Measurements from ENCODE around the gene UBAC2. TPM values are rescaled to one million over a fixed set of nuclear protein-coding genes. Genes with fewer than 3 reads are reported as not detected.
A peak's percentile ranks its signal among the peaks of the same experiment; 100 is the strongest.

UBAC2 gene, protein sequence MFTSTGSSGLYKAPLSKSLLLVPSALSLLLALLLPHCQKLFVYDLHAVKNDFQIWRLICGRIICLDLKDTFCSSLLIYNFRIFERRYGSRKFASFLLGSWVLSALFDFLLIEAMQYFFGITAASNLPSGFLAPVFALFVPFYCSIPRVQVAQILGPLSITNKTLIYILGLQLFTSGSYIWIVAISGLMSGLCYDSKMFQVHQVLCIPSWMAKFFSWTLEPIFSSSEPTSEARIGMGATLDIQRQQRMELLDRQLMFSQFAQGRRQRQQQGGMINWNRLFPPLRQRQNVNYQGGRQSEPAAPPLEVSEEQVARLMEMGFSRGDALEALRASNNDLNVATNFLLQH
- total RNA-seq (2022) (91.3 and 103 TPM in 2 replicates), Bru-seq, nascent RNA (percentile 91 among the genes with signal in this experiment), BruChase-seq, experiment 1, labeled RNA remaining after a 2-hour chase (percentile 86 among the genes with signal in this experiment), BruChase-seq, experiment 2, labeled RNA remaining after a 6-hour chase (percentile 84 among the genes with signal in this experiment)
- long read RNA-seq, transcript UBAC2-203 (9 exons, 1,375 nt): major isoform, 145 of 232 reads
- long read RNA-seq, partial matches to known transcripts: 27 of 232 reads
- long read RNA-seq, other reads (novel, unspliced or antisense): 57 of 232 reads

DNA sequence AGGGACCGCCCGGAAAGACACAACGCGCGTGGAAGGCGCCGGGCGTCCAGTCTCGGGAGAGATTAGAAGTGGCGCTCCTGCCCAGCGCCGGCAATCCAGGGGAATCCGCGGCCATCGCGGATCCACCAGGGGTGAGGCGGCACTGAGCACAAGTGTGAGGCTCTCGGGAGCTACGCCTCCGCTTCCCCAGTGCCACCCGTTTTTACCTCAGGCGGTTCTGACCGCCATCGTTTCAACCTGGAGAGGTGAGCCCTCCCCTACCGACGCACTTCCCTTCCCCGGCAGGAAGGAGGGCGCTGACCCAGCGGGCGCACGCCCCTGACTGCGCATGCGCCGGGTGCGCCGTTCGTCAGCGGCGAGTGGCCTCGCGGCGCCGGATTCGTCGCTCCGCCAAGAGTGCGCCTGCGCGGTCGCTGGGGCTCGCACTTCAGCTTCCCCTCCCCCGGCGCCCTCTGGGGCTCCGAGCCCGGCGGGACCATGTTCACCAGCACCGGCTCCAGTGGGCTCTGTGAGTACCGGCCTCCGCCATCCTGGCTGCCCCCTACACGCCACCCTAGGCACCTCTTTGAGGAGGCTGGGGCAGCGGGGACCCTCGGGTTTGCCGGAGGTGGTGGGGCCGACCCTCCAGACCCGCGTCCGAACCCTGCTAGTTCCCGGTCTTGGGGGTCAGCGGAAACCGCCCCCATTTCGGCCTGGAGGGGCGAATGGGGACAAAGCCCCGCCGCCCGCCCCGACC lies at the start of gene UBAC2:
Gene UBAC2 (plus strand): TSS at position 423 of the 736 bp plus-strand sequence. CDS start 55 bp downstream, at position 478.
- Mint-ChIP-seq H3K36me3 (ENCODE audit: insufficient read depth, unreplicated experiment) (peaks cover 43% of the 10 kb centered on the region), H3K27me3 (ENCODE audit: insufficient read depth, unreplicated experiment) (no peaks in the 10 kb centered on the region), H3K4me1 (ENCODE audit: low read depth, unreplicated experiment) (peaks cover 24% of the 10 kb centered on the region), H3K9me3 (ENCODE audit: unreplicated experiment) (no peaks in the 10 kb centered on the region), H3K4me3 (ENCODE audit: unreplicated experiment) (peak within 1 kb of the TSS; percentile 92), H3K27ac (ENCODE audit: unreplicated experiment) (peak within 1 kb of the TSS; percentile 85)
- POLR2A ChIA-PET: interaction anchor here (0.5 to 1.1 kb wide), 9 partner anchors 8 to 164 kb away, joined by 3 to 5 read pairs (median 4); no protein-coding TSS in a partner anchor
- no peaks in the 10 kb centered on the region for H3K9me3 ChIP-seq
- BruUV-seq (replicated peaks): no TSS peak
- peak; percentile 93 to 97 for DNase-seq
- CTCF ChIA-PET: interaction anchor here (0.9 to 2.7 kb wide), 4 partner anchors 18 to 69 kb away, joined by 3 to 15 read pairs (median 4); no protein-coding TSS in a partner anchor
- no peaks in the 10 kb centered on the region for H3K36me3 ChIP-seq (ENCODE audit: control insufficient read depth, insufficient read depth, low read length)
- H3K27me3 ChIP-seq (replicated peaks; ENCODE audit: control insufficient read depth, insufficient read depth, low read length): no peaks in the 10 kb centered on the region
- intact Hi-C loops (cut with micrococcal nuclease; ENCODE audit: unreplicated experiment): loop anchor here (1.0 to 2.0 kb wide), 3 partner anchors 66 to 301 kb away; partner anchors contain the start of gene TM9SF2
- TF ChIP-seq, protein P1, sequence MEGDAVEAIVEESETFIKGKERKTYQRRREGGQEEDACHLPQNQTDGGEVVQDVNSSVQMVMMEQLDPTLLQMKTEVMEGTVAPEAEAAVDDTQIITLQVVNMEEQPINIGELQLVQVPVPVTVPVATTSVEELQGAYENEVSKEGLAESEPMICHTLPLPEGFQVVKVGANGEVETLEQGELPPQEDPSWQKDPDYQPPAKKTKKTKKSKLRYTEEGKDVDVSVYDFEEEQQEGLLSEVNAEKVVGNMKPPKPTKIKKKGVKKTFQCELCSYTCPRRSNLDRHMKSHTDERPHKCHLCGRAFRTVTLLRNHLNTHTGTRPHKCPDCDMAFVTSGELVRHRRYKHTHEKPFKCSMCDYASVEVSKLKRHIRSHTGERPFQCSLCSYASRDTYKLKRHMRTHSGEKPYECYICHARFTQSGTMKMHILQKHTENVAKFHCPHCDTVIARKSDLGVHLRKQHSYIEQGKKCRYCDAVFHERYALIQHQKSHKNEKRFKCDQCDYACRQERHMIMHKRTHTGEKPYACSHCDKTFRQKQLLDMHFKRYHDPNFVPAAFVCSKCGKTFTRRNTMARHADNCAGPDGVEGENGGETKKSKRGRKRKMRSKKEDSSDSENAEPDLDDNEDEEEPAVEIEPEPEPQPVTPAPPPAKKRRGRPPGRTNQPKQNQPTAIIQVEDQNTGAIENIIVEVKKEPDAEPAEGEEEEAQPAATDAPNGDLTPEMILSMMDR (IDR thresholded peaks at IDR 0.05; ENCODE audit: insufficient read depth in 1 of 2, low read depth in 1 of 2, low read length in 1 of 2, severe bottlenecking in 1 of 2, unreplicated experiment in 1 of 2): peak in 1 of 2 experiments; percentile 18
- peaks cover 19% of the 10 kb centered on the region for H3K4me1 ChIP-seq
- H3K4me3 ChIP-seq (ENCODE audit: low read depth, low read length): peak within 1 kb of the TSS; percentile 89

DNA sequence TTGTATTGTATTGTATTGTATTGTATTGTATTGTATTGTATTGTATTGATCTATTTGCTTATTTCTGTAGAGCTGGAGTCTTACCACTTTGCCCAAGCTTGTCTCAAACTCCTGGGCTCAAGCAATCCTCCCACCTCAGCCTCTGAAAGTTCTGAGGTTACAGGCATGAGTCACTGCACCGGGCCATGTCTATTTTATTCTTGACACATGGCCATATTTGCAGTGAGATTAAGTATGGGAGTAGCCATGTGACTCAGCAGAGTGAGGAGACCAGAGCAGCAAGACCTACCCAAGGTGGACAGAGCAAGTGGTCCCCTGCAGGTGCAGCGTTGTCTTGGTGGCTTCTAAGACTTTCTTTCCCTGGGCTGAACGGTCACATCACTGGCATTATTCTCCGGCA lies 49.1 kb upstream of the UBAC2 start:
- H3K4me3 ChIP-seq (ENCODE audit: low read depth, low read length): no peak overlapping the region
- TF ChIP-seq, protein P1 (IDR thresholded peaks at IDR 0.05; ENCODE audit: insufficient read depth in 1 of 2, low read depth in 1 of 2, low read length in 1 of 2, severe bottlenecking in 1 of 2, unreplicated experiment in 1 of 2): no peak
- Mint-ChIP-seq H3K27ac (ENCODE audit: unreplicated experiment) (no peak overlapping the region), H3K27me3 (ENCODE audit: insufficient read depth, unreplicated experiment) (no peaks in the 10 kb centered on the region), H3K36me3 (ENCODE audit: insufficient read depth, unreplicated experiment) (no peaks in the 10 kb centered on the region), H3K9me3 (ENCODE audit: unreplicated experiment) (no peaks in the 10 kb centered on the region), H3K4me3 (ENCODE audit: unreplicated experiment) (no peak overlapping the region), H3K4me1 (ENCODE audit: low read depth, unreplicated experiment) (peaks cover 6% of the 10 kb centered on the region)
- no peaks in the 10 kb centered on the region for H3K36me3 ChIP-seq (ENCODE audit: control insufficient read depth, insufficient read depth, low read length)
- ChIA-PET CTCF (no interaction called here), POLR2A (no interaction called here)
- H3K4me1 ChIP-seq: no peaks in the 10 kb centered on the region
- no TSS peak for BruUV-seq (replicated peaks)
- DNase-seq: peak in 1 of 2 experiments; percentile 25
- no peaks in the 10 kb centered on the region for H3K27me3 ChIP-seq (replicated peaks; ENCODE audit: control insufficient read depth, insufficient read depth, low read length)
- intact Hi-C loops (cut with micrococcal nuclease; ENCODE audit: unreplicated experiment): no loop called here
- no peaks in the 10 kb centered on the region for H3K9me3 ChIP-seq

DNA sequence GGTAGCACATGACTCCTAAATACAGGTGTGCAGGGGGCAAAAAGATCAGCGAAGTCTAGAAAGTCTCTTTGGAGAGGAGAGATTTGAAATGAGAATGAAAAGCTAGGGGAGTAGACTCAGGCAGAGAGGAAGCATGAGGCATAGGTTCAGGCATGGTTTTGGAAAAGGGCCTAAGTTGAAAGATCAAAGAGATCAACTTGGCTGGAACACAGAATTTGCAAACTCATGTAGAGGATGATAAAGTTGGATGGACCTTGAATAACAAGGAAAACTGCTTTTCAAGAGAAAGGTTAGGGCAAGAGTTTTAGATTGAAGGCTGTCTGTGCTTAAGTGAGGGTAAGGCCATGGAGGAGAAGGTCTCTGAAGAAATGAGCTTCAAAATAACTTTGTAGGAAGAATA lies 47.4 kb upstream of the UBAC2 start:
- Histone ChIP-seq H3K4me1 (no peaks in the 10 kb centered on the region), H3K36me3 (ENCODE audit: control insufficient read depth, insufficient read depth, low read length) (no peaks in the 10 kb centered on the region), H3K4me3 (ENCODE audit: low read depth, low read length) (no peak overlapping the region), H3K9me3 (no peaks in the 10 kb centered on the region), H3K27me3 (replicated peaks; ENCODE audit: control insufficient read depth, insufficient read depth, low read length) (no peaks in the 10 kb centered on the region)
- CTCF ChIA-PET: no interaction called here
- POLR2A ChIA-PET: no interaction called here
- BruUV-seq (replicated peaks): no TSS peak
- Mint-ChIP-seq H3K27me3 (ENCODE audit: insufficient read depth, unreplicated experiment) (no peaks in the 10 kb centered on the region), H3K4me3 (ENCODE audit: unreplicated experiment) (no peak overlapping the region), H3K9me3 (ENCODE audit: unreplicated experiment) (no peaks in the 10 kb centered on the region), H3K27ac (ENCODE audit: unreplicated experiment) (no peak overlapping the region), H3K36me3 (ENCODE audit: insufficient read depth, unreplicated experiment) (no peaks in the 10 kb centered on the region), H3K4me1 (ENCODE audit: low read depth, unreplicated experiment) (peaks cover 6% of the 10 kb centered on the region)
- DNase-seq: no peak
- TF ChIP-seq, protein P1 (IDR thresholded peaks at IDR 0.05; ENCODE audit: insufficient read depth in 1 of 2, low read depth in 1 of 2, low read length in 1 of 2, severe bottlenecking in 1 of 2, unreplicated experiment in 1 of 2): no peak
- intact Hi-C loops (cut with micrococcal nuclease; ENCODE audit: unreplicated experiment): no loop called here
